Activated naive CD8-positive, alpha-beta T cell treated with anti-CD3 and anti-CD28 coated beads, Interleukin-2, amount 10 ng/mL, durations not matched to agents 7 days and 5 days (primary cell): ENCODE measurements around the gene HAGH. TPM values are rescaled to one million over a fixed set of nuclear protein-coding genes. Genes with fewer than 3 reads are reported as not detected.

ENCODE experiments used
- ATAC-seq: fragments of 150-1000 bp; cut with Tn5 transposase; one replicate; pipeline ENCODE4 v1.10.0; 2021; ENCODE audit warnings: low read depth, moderate library complexity
- POLR2A ChIA-PET: fragments of 350-600 bp; sonication (Branson Sonifier 250); formaldehyde crosslinking; loops from one replicate; lab custom pipeline; 2021; ENCODE audit warnings: antibody characterized with exemption; lab: Charles Lee
- DNase-seq: peaks from one replicate; pipeline ENCODE4 v3.0.0; 2021
- H3K27ac Mint-ChIP-seq: one replicate; pipeline ENCODE4 v1.8.0; 2022; ENCODE audit warnings: mild to moderate bottlenecking, mixed read lengths
- H3K27me3 Mint-ChIP-seq: one replicate; pipeline ENCODE4 v1.8.0; 2022; ENCODE audit warnings: mild to moderate bottlenecking, moderate library complexity, mixed read lengths
- H3K36me3 Mint-ChIP-seq: one replicate; pipeline ENCODE4 v1.8.0; 2021; ENCODE audit warnings: mild to moderate bottlenecking, mixed read lengths
- H3K4me1 Mint-ChIP-seq: one replicate; pipeline ENCODE4 v1.8.0; 2021; ENCODE audit warnings: mixed read lengths
- H3K4me3 Mint-ChIP-seq: one replicate; pipeline ENCODE4 v1.8.0; 2022; ENCODE audit warnings: mild to moderate bottlenecking, moderate library complexity, mixed read lengths
- H3K9me3 Mint-ChIP-seq: one replicate; pipeline ENCODE4 v1.8.0; 2021; ENCODE audit warnings: mixed read lengths
- total RNA-seq, 2 experiments: library from RNA; stranded (reverse); gene quantifications; one replicate each; pipeline ENCODE4 v1.2.3, GENCODE V29; 2021

HAGH gene
- total RNA-seq, 2 experiments from 2014 or later, result 48.7 to 51.6 TPM

GRCh38 chr16:1769402-1770300 lies 57.0 kb downstream of the HAGH start:
- H3K36me3 Mint-ChIP-seq, result peaks cover 6% of the 10 kb centered on the region
- peak overlapping the region; percentile 61 for H3K4me3 Mint-ChIP-seq
- no peaks in the 10 kb centered on the region for H3K27me3 Mint-ChIP-seq
- POLR2A ChIA-PET, result interaction anchor here (0.5 to 6.3 kb wide), 6 partner anchors 9 to 349 kb away, joined by 3 to 88 read pairs (median 4); partner anchors contain the start of genes JPT2, MAPK8IP3, NUBP2 and SPSB3
- peaks cover 4% of the 10 kb centered on the region for H3K4me1 Mint-ChIP-seq
- no peaks in the 10 kb centered on the region for H3K9me3 Mint-ChIP-seq
- H3K27ac Mint-ChIP-seq, result peak overlapping the region; percentile 12
- DNase-seq (no peak), ATAC-seq (no peak)

GRCh38 chr16:1768767-1769401 lies 57.7 kb downstream of the HAGH start:
- POLR2A ChIA-PET, result interaction anchor here (0.9 to 6.3 kb wide), 4 partner anchors 8 to 63 kb away, joined by 3 to 88 read pairs (median 5); partner anchors contain the start of genes MAPK8IP3, NUBP2 and SPSB3
- no peak for DNase-seq
- Mint-ChIP-seq H3K36me3 (peaks cover 6% of the 10 kb centered on the region), H3K4me3 (no peak overlapping the region), H3K9me3 (no peaks in the 10 kb centered on the region), H3K27me3 (no peaks in the 10 kb centered on the region), H3K4me1 (peaks cover 4% of the 10 kb centered on the region), H3K27ac (no peak overlapping the region)
- ATAC-seq, result no peak

GRCh38 chr16:1768061-1768766 lies 58.4 kb downstream of the HAGH start:
- no peak overlapping the region for H3K4me3 Mint-ChIP-seq
- DNase-seq (no peak), ATAC-seq (no peak)
- POLR2A ChIA-PET, result interaction anchor here (0.9 kb wide), 1 partner anchor 8 kb away, joined by 3 read pairs; no protein-coding TSS in a partner anchor
- H3K9me3 Mint-ChIP-seq, result no peaks in the 10 kb centered on the region
- H3K27ac Mint-ChIP-seq, result no peak overlapping the region
- H3K4me1 Mint-ChIP-seq, result peaks cover 4% of the 10 kb centered on the region
- H3K27me3 Mint-ChIP-seq, result no peaks in the 10 kb centered on the region
- peaks cover 6% of the 10 kb centered on the region for H3K36me3 Mint-ChIP-seq

- no peaks in the 10 kb centered on the region for H3K27me3 Mint-ChIP-seq
- peaks cover 6% of the 10 kb centered on the region for H3K36me3 Mint-ChIP-seq
- H3K4me1 Mint-ChIP-seq, result peaks cover 4% of the 10 kb centered on the region
- ATAC-seq (no peak), DNase-seq (no peak)
- H3K9me3 Mint-ChIP-seq, result no peaks in the 10 kb centered on the region
- POLR2A ChIA-PET, result no interaction called here
- H3K4me3 Mint-ChIP-seq, result no peak overlapping the region
- H3K27ac Mint-ChIP-seq, result no peak overlapping the region
These were observed 59.3 kb downstream of the HAGH start for GRCh38 chr16:1767116-1767994.

- no peak overlapping the region for H3K4me3 Mint-ChIP-seq
- H3K27ac Mint-ChIP-seq, result no peak overlapping the region
- no peak for DNase-seq
- H3K9me3 Mint-ChIP-seq, result no peaks in the 10 kb centered on the region
- no peaks in the 10 kb centered on the region for H3K27me3 Mint-ChIP-seq
- peaks cover 1% of the 10 kb centered on the region for H3K4me1 Mint-ChIP-seq
- H3K36me3 Mint-ChIP-seq, result peaks cover 3% of the 10 kb centered on the region
- POLR2A ChIA-PET, result no interaction called here
- ATAC-seq, result no peak
These were observed 59.9 kb downstream of the HAGH start for GRCh38 chr16:1766701-1767100.

GRCh38 chr16:1766231-1766630 lies 60.4 kb downstream of the HAGH start:
- peaks cover 1% of the 10 kb centered on the region for H3K4me1 Mint-ChIP-seq
- H3K27ac Mint-ChIP-seq, result no peak overlapping the region
- DNase-seq (no peak), ATAC-seq (no peak)
- no peak overlapping the region for H3K4me3 Mint-ChIP-seq
- peaks cover 3% of the 10 kb centered on the region for H3K36me3 Mint-ChIP-seq
- no peaks in the 10 kb centered on the region for H3K27me3 Mint-ChIP-seq
- POLR2A ChIA-PET, result no interaction called here
- no peaks in the 10 kb centered on the region for H3K9me3 Mint-ChIP-seq

GRCh38 chr16:1765826-1766225 lies 60.8 kb downstream of the HAGH start:
- no peak overlapping the region for H3K4me3 Mint-ChIP-seq
- no peak overlapping the region for H3K27ac Mint-ChIP-seq
- H3K27me3 Mint-ChIP-seq, result no peaks in the 10 kb centered on the region
- H3K36me3 Mint-ChIP-seq, result peaks cover 3% of the 10 kb centered on the region
- ATAC-seq, result no peak
- peaks cover 1% of the 10 kb centered on the region for H3K4me1 Mint-ChIP-seq
- no peak for DNase-seq
- no peaks in the 10 kb centered on the region for H3K9me3 Mint-ChIP-seq
- POLR2A ChIA-PET, result no interaction called here

GRCh38 chr16:1764971-1765370 lies 61.7 kb downstream of the HAGH start:
- DNase-seq (no peak), ATAC-seq (no peak)
- peaks cover 1% of the 10 kb centered on the region for H3K4me1 Mint-ChIP-seq
- no peak overlapping the region for H3K4me3 Mint-ChIP-seq
- POLR2A ChIA-PET, result no interaction called here
- H3K9me3 Mint-ChIP-seq, result no peaks in the 10 kb centered on the region
- H3K27ac Mint-ChIP-seq, result no peak overlapping the region
- H3K36me3 Mint-ChIP-seq, result peaks cover 1% of the 10 kb centered on the region
- no peaks in the 10 kb centered on the region for H3K27me3 Mint-ChIP-seq

- DNase-seq, result no peak
- Mint-ChIP-seq H3K27me3 (no peaks in the 10 kb centered on the region), H3K4me1 (peaks cover 1% of the 10 kb centered on the region), H3K27ac (no peak overlapping the region), H3K36me3 (peaks cover 1% of the 10 kb centered on the region), H3K4me3 (no peak overlapping the region), H3K9me3 (no peaks in the 10 kb centered on the region)
- ATAC-seq, result no peak
- POLR2A ChIA-PET, result interaction anchor here (0.6 kb wide), 1 partner anchor 18 kb away, joined by 3 read pairs; no protein-coding TSS in a partner anchor
These were observed 62.8 kb downstream of the HAGH start for GRCh38 chr16:1763521-1764511.

- DNase-seq, result no peak
- POLR2A ChIA-PET, result interaction anchor here (0.6 kb wide), 1 partner anchor 18 kb away, joined by 3 read pairs; no protein-coding TSS in a partner anchor
- H3K27me3 Mint-ChIP-seq, result no peaks in the 10 kb centered on the region
- H3K9me3 Mint-ChIP-seq, result no peaks in the 10 kb centered on the region
- H3K36me3 Mint-ChIP-seq, result peaks cover 1% of the 10 kb centered on the region
- ATAC-seq, result no peak
- no peak overlapping the region for H3K4me3 Mint-ChIP-seq
- H3K4me1 Mint-ChIP-seq, result peaks cover 1% of the 10 kb centered on the region
- no peak overlapping the region for H3K27ac Mint-ChIP-seq
These were observed 63.6 kb downstream of the HAGH start for GRCh38 chr16:1762879-1763520.

- no peak for DNase-seq
- no peaks in the 10 kb centered on the region for H3K9me3 Mint-ChIP-seq
- no peak overlapping the region for H3K4me3 Mint-ChIP-seq
- POLR2A ChIA-PET, result no interaction called here
- H3K4me1 Mint-ChIP-seq, result peaks cover 4% of the 10 kb centered on the region
- no peaks in the 10 kb centered on the region for H3K27me3 Mint-ChIP-seq
- H3K27ac Mint-ChIP-seq, result no peak overlapping the region
- ATAC-seq, result no peak
- H3K36me3 Mint-ChIP-seq, result no peaks in the 10 kb centered on the region
These were observed 64.3 kb downstream of the HAGH start for GRCh38 chr16:1762196-1762878.
